Keratinocyte (primary cell): ENCODE results near the gene TBC1D5.

ENCODE experiments used
- CTCF ChIP-seq, 3 experiments: IDR thresholded peaks in 1 of 3; conservative IDR thresholded peaks in 1 of 3; optimal IDR thresholded peaks in 1 of 3; 2 replicates in 2 of 3; 3 replicates in 1 of 3; pipeline versions ENCODE3 to v1.5.1; 2011; ENCODE audit warnings: low read length in 3 of 3, mild to moderate bottlenecking in 3 of 3, moderate library complexity in 2 of 3, control low read depth in 1 of 3, inconsistent platforms in 1 of 3; ENCODE audit not compliant: insufficient read depth in 2 of 3; ENCODE audit errors: extremely low read depth in 1 of 3
- EZH2 ChIP-seq: IDR thresholded peaks from one replicate; pipeline ENCODE4 v1.6.1; 2012; ENCODE audit warnings: inconsistent platforms, mild to moderate bottlenecking, low read length, moderate library complexity

- TF ChIP-seq EZH2 = no peak
- no peak for TF ChIP-seq CTCF (optimal IDR thresholded peaks at IDR 0.05 in 1 of 3, IDR thresholded peaks at IDR 0.05 in 1 of 3, conservative IDR thresholded peaks at IDR 0.05 in 1 of 3; ENCODE audit: extremely low read depth in 1 of 3, insufficient read depth in 2 of 3, low read length in 3 of 3)
Measured at GRCh38 chr3:17120115-17120514, 622.3 kb downstream of the TBC1D5 start.
